Subcutaneous adipose tissue (tissue), 4 donors: ENCODE data around the gene FUT6. TPM values are rescaled to one million over a fixed set of nuclear protein-coding genes. Genes with fewer than 3 reads are reported as not detected.

ENCODE experiments used
- CTCF ChIP-seq: fragments of 450-650 bp; IDR thresholded peaks from one replicate; pipeline ENCODE4 v1.5.1; 2016; ENCODE audit warnings: low read depth, mild to moderate bottlenecking, control low read depth, antibody characterized with exemption, moderate library complexity
- total RNA-seq, 4 donors: library from RNA; depleted of rRNA; stranded (reverse); fragments of >200 nt; gene quantifications; one replicate each; pipeline ENCODE4 v1.1.0, GENCODE V29; 2016

Gene FUT6
- total RNA-seq: 1 to 10 TPM in 1 of 4 donors, not detected in 3; 1.1 TPM

- no peak for TF ChIP-seq CTCF
These were observed at the start of gene FUT6 for GRCh38 chr19:5839065-5840017. FUT6 (minus strand) TSS chr19:5839702; CDS start chr19:5832567, 7,135 bp downstream.

- TF ChIP-seq CTCF: no peak
These were observed 43.0 kb upstream of the FUT6 start for GRCh38 chr19:5882421-5882968.

GRCh38 chr19:5881543-5882299, 42.2 kb upstream of the FUT6 start:
- TF ChIP-seq CTCF: no peak

GRCh38 chr19:5880604-5881078, 41.1 kb upstream of the FUT6 start:
- TF ChIP-seq CTCF: no peak

GRCh38 chr19:5880196-5880595, 40.7 kb upstream of the FUT6 start:
- no peak for TF ChIP-seq CTCF

- TF ChIP-seq CTCF: no peak
These were observed 38.4 kb upstream of the FUT6 start for GRCh38 chr19:5877882-5878281.

GRCh38 chr19:5877427-5877826, 37.9 kb upstream of the FUT6 start:
- TF ChIP-seq CTCF: no peak
